Spleen (tissue), 11 donors: ENCODE data around the gene BRSK2. TPM values are rescaled to one million over a fixed set of nuclear protein-coding genes. Genes with fewer than 3 reads are reported as not detected.

ENCODE experiments used
- DNase-seq: peaks from one replicate; pipeline ENCODE4 v3.0.0-alpha.2; 2020
- H3K27ac ChIP-seq, 8 donors: fragments of 200-600 bp; sonication (generic) in 7 of 8; 1 replicate in 4 of 8; 2 replicates in 4 of 8; pipeline versions ENCODE4 v1.5.0 to v1.8.0; 2016 to 2021; ENCODE audit warnings: inconsistent platforms in 4 of 8, mild to moderate bottlenecking in 4 of 8, moderate library complexity in 1 of 8
- H3K27me3 ChIP-seq, 7 donors: fragments of 200-600 bp; sonication (generic) in 6 of 7; replicated peaks in 1 of 7; 1 replicate in 4 of 7; 2 replicates in 3 of 7; pipeline versions ENCODE4 v1.5.0 to v1.8.0; 2016 to 2021; ENCODE audit warnings: inconsistent platforms in 3 of 7, mild to moderate bottlenecking in 1 of 7
- H3K36me3 ChIP-seq, 6 donors: fragments of 200-600 bp; sonication (generic) in 5 of 6; 1 replicate in 4 of 6; 2 replicates in 2 of 6; pipeline versions ENCODE4 v1.5.0 to v1.8.0; 2016 to 2021; ENCODE audit warnings: inconsistent platforms in 2 of 6
- H3K4me1 ChIP-seq, 6 donors: fragments of 200-600 bp; sonication (generic) in 5 of 6; 1 replicate in 3 of 6; 2 replicates in 3 of 6; pipeline versions ENCODE4 v1.5.0 to v1.8.0; 2016 to 2021; ENCODE audit warnings: inconsistent platforms in 3 of 6
- H3K4me3 ChIP-seq, 8 donors: fragments of 200-600 bp; sonication (generic) in 7 of 8; 1 replicate in 4 of 8; 2 replicates in 4 of 8; pipeline versions ENCODE4 v1.5.0 to v1.8.0; 2016 to 2021; ENCODE audit warnings: inconsistent platforms in 4 of 8, mild to moderate bottlenecking in 4 of 8, moderate library complexity in 2 of 8
- H3K9me3 ChIP-seq, 8 donors: fragments of 200-600 bp; sonication (generic) in 7 of 8; 1 replicate in 4 of 8; 2 replicates in 4 of 8; pipeline versions ENCODE4 v1.5.0 to v1.8.0; 2016 to 2021; ENCODE audit warnings: inconsistent platforms in 4 of 8
- CTCF ChIP-seq, 11 experiments: fragments of 200-600 bp in 7 of 11; fragments of 450-650 bp in 4 of 11; sonication (generic) in 4 of 11; IDR thresholded peaks in 8 of 11; conservative IDR thresholded peaks in 3 of 11; 1 replicate in 7 of 11; 2 replicates in 4 of 11; pipeline versions ENCODE4 v1.4.0 to v1.8.0; 2016 to 2021; ENCODE audit warnings: antibody characterized with exemption in 11 of 11, inconsistent platforms in 4 of 11, mild to moderate bottlenecking in 1 of 11
- POLR2A ChIP-seq, 3 donors: fragments of 450-650 bp; IDR thresholded peaks; one replicate each; pipeline ENCODE4 v1.5.1; 2017; ENCODE audit warnings: antibody characterized with exemption in 3 of 3, mild to moderate bottlenecking in 1 of 3
- POLR2AphosphoS5 ChIP-seq, 3 donors: sonication (generic); formaldehyde crosslinking; IDR thresholded peaks; one replicate each; pipeline ENCODE4 v1.5.1; 2017; ENCODE audit warnings: antibody characterized with exemption in 3 of 3
- WGBS, 5 donors: extraction: QIAGEN DNeasy Blood & Tissue Kit in 3 of 5; methylation state at CpG; one replicate each; pipeline versions ENCODE4 v1.1.5 to v1.1.7; 2013 to 2018; 5-methylcytosine and 5-hydroxymethylcytosine counted together
- intact Hi-C: fragments of 100-400 bp; cut with DNase I; formaldehyde crosslinking; loops from one replicate; pipeline ENCODE4 v1.15.0; 2023; ENCODE audit warnings: low total_unique reads
- polyA plus RNA-seq, 3 donors: library from polyadenylated mRNA; stranded (reverse); fragments of 200-250 nt; gene quantifications; one replicate each; pipeline ENCODE4 v1.2.1, GENCODE V29; 2013
- total RNA-seq, 7 donors: library from RNA; depleted of rRNA in 3 of 7; stranded (reverse); fragments of >200 nt in 3 of 7; fragmentation: NEBNext Ultra II Directional in 4 of 7; extraction: Animal tissue kit (Norgen Biotek cat#: 25700) in 4 of 7; gene quantifications; one replicate each; pipeline versions ENCODE4 v1.1.0 to v1.2.1, GENCODE V29; 2016 to 2021
- donor health status: healthy with polysubstance abuse.
- donor health status: DM: no; HTN: no; CAD: no; lungs with moderate emphysema.
- donor health status: DM: no; HTN: no; CAD: no.
- donor health status: Bipolar disorder and iron deficiency.
- donor health status: healthy.
- donor health status: DM: no; HTN: no; CAD: no.
- donor health status: DM: yes; HTN: yes; CAD: no.

BRSK2 gene
- total and polyA plus RNA-seq, 10 donors = 0.17 to 1.5 (median 0.42) TPM

- H3K4me3 ChIP-seq = no peak overlapping the region
- DNase-seq = no peak
- H3K4me1 ChIP-seq = no peaks in the 10 kb centered on the region
- TF ChIP-seq POLR2A (IDR thresholded peaks at IDR 0.05) (no peak), CTCF (IDR thresholded peaks at IDR 0.05 in 8 of 11, conservative IDR thresholded peaks at IDR 0.05 in 3 of 11) (no peak), POLR2AphosphoS5 (IDR thresholded peaks at IDR 0.05) (no peak)
- no peak overlapping the region for H3K27ac ChIP-seq
- H3K36me3 ChIP-seq = no peaks in the 10 kb centered on the region
- no peaks in the 10 kb centered on the region for H3K9me3 ChIP-seq
- WGBS, 5 donors = 76 to 88% (median 81%) methylated on average over 13 to 23 of the region's 23 CpGs
- peaks cover 0 to 90% (median 22%) of the 10 kb centered on the region in 7 donors for H3K27me3 ChIP-seq
- intact Hi-C loops = no loop called here
These were observed 8.9 kb downstream of the BRSK2 start for GRCh38 chr11:1398528-1399235.

GRCh38 chr11:1399386-1400316 is 9.9 kb downstream of the BRSK2 start:
- H3K4me3 ChIP-seq = no peak overlapping the region
- H3K36me3 ChIP-seq = no peaks in the 10 kb centered on the region
- intact Hi-C loops = no loop called here
- peaks cover 0 to 97% (median 22%) of the 10 kb centered on the region in 7 donors for H3K27me3 ChIP-seq
- no peaks in the 10 kb centered on the region for H3K9me3 ChIP-seq
- no peak for DNase-seq
- 74 to 78% (median 75%) methylated on average over 21 to 34 of the region's 34 CpGs for WGBS, 5 donors
- H3K27ac ChIP-seq = no peak overlapping the region
- no peaks in the 10 kb centered on the region for H3K4me1 ChIP-seq
- TF ChIP-seq CTCF (IDR thresholded peaks at IDR 0.05 in 8 of 11, conservative IDR thresholded peaks at IDR 0.05 in 3 of 11) (no peak), POLR2A (IDR thresholded peaks at IDR 0.05) (no peak), POLR2AphosphoS5 (IDR thresholded peaks at IDR 0.05) (no peak)

- Histone ChIP-seq H3K9me3 (no peaks in the 10 kb centered on the region), H3K4me1 (no peaks in the 10 kb centered on the region), H3K27ac (no peak overlapping the region), H3K36me3 (no peaks in the 10 kb centered on the region), H3K4me3 (no peak overlapping the region), H3K27me3 (peaks cover 0 to 98% (median 18%) of the 10 kb centered on the region in 7 donors)
- intact Hi-C loops = no loop called here
- no peak for DNase-seq
- 72 to 82% (median 78%) methylated on average over 14 to 30 of the region's 30 CpGs for WGBS, 5 donors
- no peak for TF ChIP-seq POLR2A (IDR thresholded peaks at IDR 0.05)
These were observed 10.8 kb downstream of the BRSK2 start for GRCh38 chr11:1400317-1401170.

- Histone ChIP-seq H3K36me3 (no peaks in the 10 kb centered on the region), H3K27me3 (peaks cover 0 to 96% (median 18%) of the 10 kb centered on the region in 7 donors), H3K9me3 (no peaks in the 10 kb centered on the region), H3K4me3 (no peak overlapping the region), H3K27ac (no peak overlapping the region), H3K4me1 (no peaks in the 10 kb centered on the region)
- no peak for DNase-seq
- 77 to 91% (median 82%) methylated on average over 10 to 11 of the region's 11 CpGs for WGBS, 5 donors
- intact Hi-C loops = no loop called here
- TF ChIP-seq POLR2AphosphoS5 (IDR thresholded peaks at IDR 0.05) (no peak), POLR2A (IDR thresholded peaks at IDR 0.05) (no peak), CTCF (IDR thresholded peaks at IDR 0.05 in 8 of 11, conservative IDR thresholded peaks at IDR 0.05 in 3 of 11) (no peak)
These were observed 11.4 kb downstream of the BRSK2 start for GRCh38 chr11:1401171-1401445.
